ENCODE data around the gene NPAS4.

GRCh38 chr11:66470015-66470414 is 49.2 kb downstream of the NPAS4 start:
- TF ChIP-seq, protein P1, sequence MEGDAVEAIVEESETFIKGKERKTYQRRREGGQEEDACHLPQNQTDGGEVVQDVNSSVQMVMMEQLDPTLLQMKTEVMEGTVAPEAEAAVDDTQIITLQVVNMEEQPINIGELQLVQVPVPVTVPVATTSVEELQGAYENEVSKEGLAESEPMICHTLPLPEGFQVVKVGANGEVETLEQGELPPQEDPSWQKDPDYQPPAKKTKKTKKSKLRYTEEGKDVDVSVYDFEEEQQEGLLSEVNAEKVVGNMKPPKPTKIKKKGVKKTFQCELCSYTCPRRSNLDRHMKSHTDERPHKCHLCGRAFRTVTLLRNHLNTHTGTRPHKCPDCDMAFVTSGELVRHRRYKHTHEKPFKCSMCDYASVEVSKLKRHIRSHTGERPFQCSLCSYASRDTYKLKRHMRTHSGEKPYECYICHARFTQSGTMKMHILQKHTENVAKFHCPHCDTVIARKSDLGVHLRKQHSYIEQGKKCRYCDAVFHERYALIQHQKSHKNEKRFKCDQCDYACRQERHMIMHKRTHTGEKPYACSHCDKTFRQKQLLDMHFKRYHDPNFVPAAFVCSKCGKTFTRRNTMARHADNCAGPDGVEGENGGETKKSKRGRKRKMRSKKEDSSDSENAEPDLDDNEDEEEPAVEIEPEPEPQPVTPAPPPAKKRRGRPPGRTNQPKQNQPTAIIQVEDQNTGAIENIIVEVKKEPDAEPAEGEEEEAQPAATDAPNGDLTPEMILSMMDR (IDR thresholded peaks at IDR 0.05), result no peak
- no peak for TF ChIP-seq POLR2A (IDR thresholded peaks at IDR 0.05)

Data from heart left ventricle (tissue), 13 donors.